GM18873 (cell line): Measurements from ENCODE around the gene TCP1.
"Not testable (repeated sequence)": the region's sequence is repeated elsewhere in the genome, so short reads cannot be mapped to it uniquely, and the experiment has no call there.

Experiments used
- ATAC-seq: cut with Tn5 transposase; IDR thresholded peaks from one replicate; pipeline ENCODE4 v1.9.1; 2021; ENCODE audit warnings: mild to moderate bottlenecking, moderate library complexity, moderate number of reproducible peaks; ENCODE audit not compliant: unreplicated experiment, low FRiP score

The TCP1 gene

GRCh38 chr6:159746759-159747158 lies 42.6 kb downstream of the TCP1 start:
- no peak for ATAC-seq

GRCh38 chr6:159745081-159745480 lies 44.3 kb downstream of the TCP1 start:
- no peak for ATAC-seq

DNA sequence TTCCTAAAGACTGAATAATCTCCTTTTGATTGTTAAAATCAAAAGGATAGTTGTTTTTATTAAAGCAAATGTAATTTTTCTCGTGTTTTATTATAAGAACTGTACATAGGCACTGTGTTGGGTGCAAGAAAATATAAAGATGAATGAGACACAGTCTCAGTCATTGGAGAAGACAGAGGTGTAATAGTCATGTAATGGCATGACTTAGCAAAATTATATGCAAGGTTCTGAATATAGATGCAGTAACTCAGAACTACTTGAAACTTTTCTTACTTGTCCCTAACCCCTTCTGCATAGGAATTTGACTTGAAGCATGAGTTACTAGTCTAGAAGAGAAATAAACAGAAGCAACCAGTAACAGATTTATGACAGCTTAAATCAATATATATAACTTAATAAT lies 47.2 kb downstream of the TCP1 start:
- no peak for ATAC-seq

- ATAC-seq = no peak
These were observed 50.1 kb downstream of the TCP1 start for GRCh38 chr6:159739341-159739740.

- ATAC-seq = no peak
These were observed 52.5 kb downstream of the TCP1 start for GRCh38 chr6:159736908-159737307.

GRCh38 chr6:159733395-159733794 lies 56.0 kb downstream of the TCP1 start:
- not testable (repeated sequence) for ATAC-seq

GRCh38 chr6:159732550-159732949 lies 56.9 kb downstream of the TCP1 start:
- ATAC-seq = not testable (repeated sequence)

DNA sequence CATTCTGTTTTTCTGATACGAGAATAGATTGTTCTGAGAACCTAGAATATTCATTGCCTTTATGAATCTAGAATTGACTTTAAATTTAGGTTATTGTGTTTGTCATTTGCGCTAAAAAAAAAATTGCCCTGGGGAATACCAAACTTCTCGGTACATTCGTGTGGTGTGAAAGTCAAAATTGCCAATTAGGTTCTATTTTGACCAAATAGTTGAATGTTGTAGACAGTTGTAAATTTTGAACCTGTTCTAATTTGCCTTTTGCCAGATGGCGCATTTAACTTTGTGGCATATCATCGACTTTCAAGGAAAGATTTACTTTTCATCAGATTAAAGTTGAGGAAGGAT lies 59.1 kb downstream of the TCP1 start:
- ATAC-seq = no peak

- no peak for ATAC-seq
These were observed 59.6 kb downstream of the TCP1 start for GRCh38 chr6:159729598-159730331.

DNA sequence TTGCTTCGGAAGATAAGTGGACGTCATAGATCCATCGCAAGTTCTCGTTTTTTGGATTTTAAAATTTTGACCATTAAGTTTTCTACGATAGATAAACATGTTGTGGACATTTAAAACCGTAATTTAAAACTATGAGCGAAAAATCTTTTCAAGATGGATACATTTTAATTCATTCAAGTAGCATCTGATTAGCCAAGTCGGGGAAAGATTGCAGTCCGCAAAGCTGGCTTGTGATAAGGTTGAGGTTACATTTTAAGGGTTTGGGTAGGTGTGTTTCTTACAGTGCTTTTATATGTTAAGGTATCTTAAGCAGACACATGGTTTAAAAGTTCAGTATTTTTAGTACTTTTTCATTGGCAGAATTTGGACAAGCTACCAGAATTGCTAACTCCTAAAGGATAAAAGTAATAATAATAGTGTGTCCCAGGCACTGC lies 60.9 kb downstream of the TCP1 start:
- ATAC-seq = no peak
